ENCODE data around the gene METTL2B. TPM values are rescaled to one million over a fixed set of nuclear protein-coding genes. Genes with fewer than 3 reads are reported as not detected.
A peak's percentile ranks its signal among the peaks of the same experiment; 100 is the strongest.

Gene METTL2B
- total and polyA plus RNA-seq, 2 of the 13 experiments (the other 11 are each of a cell fraction or from before 2014, with no cell fraction given): 15.5 to 33.1 TPM

- peak; percentile 77; the same call in 1 of the 2 replicates for TF ChIP-seq ZFP91 (CRISPR knock-in tag; IDR thresholded peaks at IDR 0.05; ENCODE audit: borderline replicate concordance)
- TF ChIP-seq AKAP8 (CRISPR knock-in tag; IDR thresholded peaks at IDR 0.05): peak; percentile 65; the same call in 1 of the 2 replicates
- no peak for TF ChIP-seq SATB2 (CRISPR knock-in tag; IDR thresholded peaks at IDR 0.05)
- no peak for TF ChIP-seq CBX2 (IDR thresholded peaks at IDR 0.05; ENCODE audit: low read depth, low read length)
- TF ChIP-seq CBX2 (CRISPR knock-in tag; IDR thresholded peaks at IDR 0.05; ENCODE audit: low read depth): no peak
- TF ChIP-seq ZNF720 (CRISPR knock-in tag; IDR thresholded peaks at IDR 0.05): no peak
- TF ChIP-seq ZNF230 (CRISPR knock-in tag; IDR thresholded peaks at IDR 0.05): peak; percentile 88; the same call in 1 of the 2 replicates
- peak in 1 of 2 experiments; percentile 76; a peak in 2 of 4 replicates for TF ChIP-seq KLF16 (CRISPR knock-in tag; IDR thresholded peaks at IDR 0.05)
- TF ChIP-seq TSC22D2 (CRISPR knock-in tag; IDR thresholded peaks at IDR 0.05; ENCODE audit: borderline replicate concordance): 0 out of 2 replicates have a peak, but pooled peaks have one; percentile 40
- TF ChIP-seq FOXP4 (CRISPR knock-in tag; IDR thresholded peaks at IDR 0.05): peak; percentile 61
- TF ChIP-seq ZNF547 (CRISPR knock-in tag; IDR thresholded peaks at IDR 0.05): peak; percentile 91
- peak; percentile 47 for TF ChIP-seq FOXO1 (CRISPR knock-in tag; IDR thresholded peaks at IDR 0.05)
- peak; percentile 92; the same call in 1 of the 2 replicates for TF ChIP-seq ZNF431 (CRISPR knock-in tag; IDR thresholded peaks at IDR 0.05; ENCODE audit: borderline replicate concordance, low read depth)
- TF ChIP-seq HOXA5 (CRISPR knock-in tag; IDR thresholded peaks at IDR 0.05): no peak
- TF ChIP-seq ZNF761 (CRISPR knock-in tag; conservative IDR thresholded peaks at IDR 0.05): peak; percentile 69
- TF ChIP-seq KAT8 (CRISPR knock-in tag; IDR thresholded peaks at IDR 0.05): peak; percentile 78
- TF ChIP-seq IKZF4 (CRISPR knock-in tag; IDR thresholded peaks at IDR 0.05; ENCODE audit: borderline replicate concordance, low read depth, not compliant biosample characterization): no peak
- peak; percentile 75 for TF ChIP-seq ZSCAN21 (CRISPR knock-in tag; IDR thresholded peaks at IDR 0.05; ENCODE audit: borderline replicate concordance)
- TF ChIP-seq SRSF9 (IDR thresholded peaks at IDR 0.05; ENCODE audit: borderline replicate concordance, insufficient read depth, low read depth, low read length, poor library complexity, severe bottlenecking): no peak
- 0 out of 2 replicates have a peak, but pooled peaks have one; percentile 25 for TF ChIP-seq NFYB (CRISPR knock-in tag; IDR thresholded peaks at IDR 0.05)
- TF ChIP-seq KLF13 (CRISPR knock-in tag; IDR thresholded peaks at IDR 0.05): no peak
- TF ChIP-seq ZNF703 (CRISPR knock-in tag; IDR thresholded peaks at IDR 0.05; ENCODE audit: borderline replicate concordance): no peak
- TF ChIP-seq, protein P1, sequence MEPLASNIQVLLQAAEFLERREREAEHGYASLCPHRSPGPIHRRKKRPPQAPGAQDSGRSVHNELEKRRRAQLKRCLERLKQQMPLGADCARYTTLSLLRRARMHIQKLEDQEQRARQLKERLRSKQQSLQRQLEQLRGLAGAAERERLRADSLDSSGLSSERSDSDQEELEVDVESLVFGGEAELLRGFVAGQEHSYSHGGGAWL (CRISPR knock-in tag; IDR thresholded peaks at IDR 0.05): peak; percentile 89
- no peak for TF ChIP-seq SOX13 (IDR thresholded peaks at IDR 0.05)
- TF ChIP-seq SOX13 (CRISPR knock-in tag; conservative IDR thresholded peaks at IDR 0.05 in 1 of 2, IDR thresholded peaks at IDR 0.05 in 1 of 2): peak in 1 of 2 experiments; percentile 58; a peak in 1 of 4 replicates
- TF ChIP-seq CC2D1A (CRISPR knock-in tag; IDR thresholded peaks at IDR 0.05): no peak
- no peak for TF ChIP-seq PAX8 (CRISPR knock-in tag; IDR thresholded peaks at IDR 0.05; ENCODE audit: borderline replicate concordance)
Measured at GRCh38 chr7:128455543-128456254, 20.8 kb upstream of the METTL2B start, which contains the start of gene HILPDA (continued).
